Testis (tissue), 5 donors: Measurements from ENCODE around the gene PRAMEF18. TPM values are rescaled to one million over a fixed set of nuclear protein-coding genes. Genes with fewer than 3 reads are reported as not detected.
"Not testable (repeated sequence)": the region's sequence is repeated elsewhere in the genome, so short reads cannot be mapped to it uniquely, and the experiment has no call there.

Source experiments
- DNase-seq: peaks from one replicate; pipeline ENCODE4 v3.0.0-alpha.2; 2019
- H3K27ac ChIP-seq, 2 donors: fragments of 200-600 bp; sonication (generic); one replicate each; pipeline ENCODE4 v1.5.1; 2019
- H3K27me3 ChIP-seq: fragments of 200-600 bp; sonication (generic); one replicate; pipeline ENCODE4 v1.5.1; 2019
- H3K36me3 ChIP-seq: fragments of 200-600 bp; sonication (generic); one replicate; pipeline ENCODE4 v1.5.1; 2017; ENCODE audit warnings: low read depth; ENCODE audit errors: missing control alignments
- H3K4me1 ChIP-seq: fragments of 200-600 bp; sonication (generic); one replicate; pipeline ENCODE4 v1.5.1; 2019
- H3K4me3 ChIP-seq, 2 donors: fragments of 200-600 bp; sonication (generic); one replicate each; pipeline ENCODE4 v1.5.1; 2017 to 2019
- H3K9me3 ChIP-seq: fragments of 200-600 bp; sonication (generic); one replicate; pipeline ENCODE4 v1.5.1; 2017
- WGBS, 2 donors: methylation state at CpG; one replicate each; pipeline ENCODE4 v1.1.5; 2018; 5-methylcytosine and 5-hydroxymethylcytosine counted together
- intact Hi-C: fragments of 100-400 bp; cut with DNase I; formaldehyde crosslinking; loops from one replicate; pipeline ENCODE4 v1.15.1; 2023; ENCODE audit warnings: low total_unique reads
- long read RNA-seq, 2 donors: transcript quantifications; one replicate each; lab custom pipeline, GENCODE V29; 2026
- polyA plus RNA-seq: library from polyadenylated mRNA; stranded (reverse); fragments of 350-450 nt; fragmentation: Illumina TruSeq; extraction: RNeasy Lipid Tissue Mini Kit (QIAGEN cat#74804); gene quantifications from one replicate; pipeline ENCODE4 v1.2.3, GENCODE V29; 2014; ENCODE audit warnings: low read depth, low replicate concordance; ENCODE audit not compliant: insufficient read depth
- total RNA-seq, 2 donors: library from RNA; depleted of rRNA; stranded (reverse); fragments of >200 nt; gene quantifications; one replicate each; pipeline ENCODE4 v1.2.3, GENCODE V29; 2016

The PRAMEF18 gene
- under 1 TPM in 1 of 2 donors, not detected in 1; 0.19 TPM for total RNA-seq
- polyA plus RNA-seq = not detected
- long read RNA-seq, donor 1 = 0 reads
- long read RNA-seq, donor 2 = 0 reads

GRCh38 chr1:13225675-13226204 is at the start of gene PRAMEF18:
PRAMEF18 (minus strand) TSS chr1:13226154; CDS start chr1:13226106, 48 bp downstream.
- H3K4me3 ChIP-seq, intact Hi-C loops, H3K27ac ChIP-seq, H3K27me3 ChIP-seq, H3K36me3 ChIP-seq, DNase-seq, H3K4me1 ChIP-seq, H3K9me3 ChIP-seq: not testable (repeated sequence)
- WGBS, 2 donors = 67 to 79% methylated on average over 5 to 7 of the region's 9 CpGs

DNA sequence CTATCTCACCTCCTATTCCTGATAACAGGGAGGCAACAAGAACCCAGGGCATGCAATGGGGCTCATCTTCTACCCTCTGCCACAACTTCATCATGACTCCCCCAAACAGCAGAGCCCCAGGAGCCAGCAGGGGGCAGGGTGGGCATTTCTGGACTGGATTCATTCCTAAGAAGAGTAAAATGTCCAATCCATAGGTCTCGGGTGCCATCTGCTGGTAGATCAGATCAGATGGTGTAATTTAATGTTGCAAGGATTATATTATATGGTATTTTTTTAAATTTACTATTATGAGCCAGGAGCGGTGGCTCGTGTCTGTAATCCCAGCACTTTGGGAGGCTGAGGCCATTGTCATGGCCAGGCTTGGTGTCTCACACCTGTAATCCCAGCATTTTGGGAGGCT is 39.2 kb upstream of the PRAMEF18 start:
- DNase-seq, H3K4me3 ChIP-seq, H3K27me3 ChIP-seq, H3K36me3 ChIP-seq, intact Hi-C loops, H3K27ac ChIP-seq, H3K4me1 ChIP-seq, H3K9me3 ChIP-seq: not testable (repeated sequence)
- WGBS, 2 donors = 33% methylated on average over 1 of the region's 3 CpGs; no CpG with 5 or more reads in 1 of the 2 donors

GRCh38 chr1:13253898-13254297 is 27.9 kb upstream of the PRAMEF18 start, which contains the start of gene PRAMEF5:
PRAMEF5 (plus strand) TSS chr1:13254198; CDS start chr1:13259269, 5,071 bp downstream.
- H3K4me1 ChIP-seq, H3K4me3 ChIP-seq, DNase-seq, H3K27ac ChIP-seq, H3K27me3 ChIP-seq, H3K9me3 ChIP-seq, intact Hi-C loops, H3K36me3 ChIP-seq: not testable (repeated sequence)
- 91 to 92% methylated on average over 2 of the region's 5 CpGs for WGBS, 2 donors

DNA sequence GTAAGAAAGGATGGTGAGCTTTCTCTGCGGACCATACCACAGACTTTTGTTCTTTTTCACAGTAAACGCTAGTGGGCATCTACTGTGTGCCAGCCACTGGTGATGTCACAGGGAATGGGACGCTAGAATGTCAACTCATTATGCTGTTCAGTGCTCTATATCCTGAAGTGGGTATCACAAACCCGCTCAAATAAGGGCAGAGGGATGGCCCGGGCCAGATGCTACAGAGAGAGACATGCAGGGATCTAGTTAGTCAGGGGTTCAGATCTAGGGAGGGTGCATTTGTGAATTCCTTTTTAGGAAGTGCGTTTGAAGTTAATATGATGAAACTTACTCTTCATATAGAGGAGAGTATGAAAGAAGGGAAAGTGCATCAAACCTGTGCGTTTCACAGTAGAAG is 21.2 kb upstream of the PRAMEF18 start:
- 67 to 73% methylated on average over 6 to 7 of the region's 7 CpGs for WGBS, 2 donors
- H3K4me1 ChIP-seq, H3K27me3 ChIP-seq, intact Hi-C loops, H3K36me3 ChIP-seq, H3K9me3 ChIP-seq, H3K4me3 ChIP-seq, H3K27ac ChIP-seq, DNase-seq: not testable (repeated sequence)

DNA sequence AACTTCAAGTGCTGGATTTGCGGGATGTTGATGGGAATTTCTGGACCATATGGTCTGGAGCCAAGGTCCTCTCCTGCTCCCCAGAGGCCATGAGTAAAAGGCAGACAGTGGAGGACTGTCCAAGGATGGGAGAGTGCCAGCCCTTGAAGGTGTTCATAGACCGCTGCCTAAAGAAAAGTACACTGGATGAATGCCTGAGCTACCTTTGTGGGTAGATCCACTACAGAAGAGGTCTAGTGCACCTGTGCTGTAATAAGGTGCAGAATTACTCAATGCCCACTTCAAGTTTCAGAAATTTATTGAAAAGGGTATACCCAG is 20.6 kb upstream of the PRAMEF18 start:
- H3K9me3 ChIP-seq, H3K4me3 ChIP-seq, intact Hi-C loops, H3K27me3 ChIP-seq, DNase-seq, H3K36me3 ChIP-seq, H3K27ac ChIP-seq, H3K4me1 ChIP-seq: not testable (repeated sequence)
- WGBS, 2 donors = 84 to 91% methylated on average over 2 of the region's 2 CpGs

DNA sequence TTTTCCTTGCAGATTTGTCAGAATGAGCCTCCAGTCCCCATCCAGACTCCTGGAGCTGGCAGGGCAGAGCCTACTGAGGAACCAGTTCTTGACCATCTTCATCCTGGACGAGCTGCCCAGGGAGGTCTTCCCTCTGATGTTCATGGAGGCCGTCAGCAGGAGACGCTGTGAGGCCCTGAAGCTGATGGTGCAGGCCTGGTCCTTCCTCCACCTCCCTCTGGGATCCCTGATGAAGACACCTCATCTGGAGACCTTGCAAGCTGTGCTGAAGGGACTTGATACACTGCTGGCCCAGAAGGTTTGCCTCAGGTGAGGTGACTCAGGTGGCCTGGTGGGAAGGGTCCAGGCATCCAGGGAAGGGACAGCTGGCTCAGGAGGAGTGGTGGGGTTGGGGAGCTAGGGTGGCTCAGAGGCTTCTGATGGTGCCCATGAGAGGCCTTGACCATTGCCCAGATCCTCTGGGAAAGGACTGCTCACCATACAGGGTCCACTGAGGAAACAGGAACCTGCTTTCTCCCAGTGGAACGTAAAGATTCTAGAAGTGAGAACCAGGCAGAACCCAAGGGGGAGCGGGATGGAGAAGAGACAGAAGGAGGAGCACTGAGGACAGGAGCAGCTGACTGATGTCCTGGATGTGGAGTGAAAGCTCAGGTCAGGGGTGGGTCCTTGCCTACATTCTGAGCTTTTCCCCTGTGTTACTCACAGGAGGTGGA is 20.0 kb upstream of the PRAMEF18 start:
- intact Hi-C loops, H3K27ac ChIP-seq: not testable (repeated sequence)
- 79 to 83% methylated on average over 5 of the region's 5 CpGs for WGBS, 2 donors

DNA sequence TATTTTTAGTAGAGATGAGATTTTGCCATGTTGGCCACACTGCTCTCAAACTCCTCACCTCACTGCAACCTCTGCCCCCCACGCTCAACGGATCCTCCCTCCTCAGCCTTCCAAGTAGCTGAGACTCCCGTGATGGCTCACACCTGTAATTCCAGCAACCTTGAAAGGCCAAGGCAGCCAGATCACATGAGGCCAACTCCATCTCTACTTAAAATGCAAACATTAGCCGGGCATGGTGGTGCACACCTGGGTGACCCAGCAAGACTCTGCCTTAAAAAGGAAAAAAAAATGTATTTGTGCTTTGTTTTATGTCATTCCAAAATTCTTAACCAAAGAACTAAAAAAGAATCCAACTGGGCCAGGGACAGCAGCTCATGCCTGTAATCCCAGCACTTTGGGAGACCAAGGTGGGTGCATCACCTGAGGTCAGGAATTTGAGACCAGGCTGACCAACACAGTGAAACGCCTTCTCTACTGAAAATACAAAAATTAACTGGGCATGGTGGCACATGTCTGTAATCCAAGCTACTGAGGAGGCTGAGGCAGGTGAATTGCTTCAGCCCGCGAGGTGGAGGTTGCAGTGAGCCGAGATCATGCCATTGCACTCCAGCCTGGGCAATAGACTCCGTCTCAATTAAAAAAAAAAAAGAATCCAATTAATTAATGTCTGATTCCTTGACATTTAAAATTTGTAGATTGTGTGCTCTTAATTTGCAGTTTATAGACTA is 17.7 kb upstream of the PRAMEF18 start:
- H3K4me3 ChIP-seq, H3K4me1 ChIP-seq, intact Hi-C loops, H3K9me3 ChIP-seq, H3K27ac ChIP-seq, H3K27me3 ChIP-seq, DNase-seq, H3K36me3 ChIP-seq: not testable (repeated sequence)
- WGBS, 2 donors = 86 to 87% methylated on average over 9 of the region's 9 CpGs

More for the DNA sequence above, 20.0 kb upstream of the PRAMEF18 start:
- not testable (repeated sequence) for H3K27me3 ChIP-seq, H3K36me3 ChIP-seq, DNase-seq, H3K4me1 ChIP-seq, H3K4me3 ChIP-seq, H3K9me3 ChIP-seq

DNA sequence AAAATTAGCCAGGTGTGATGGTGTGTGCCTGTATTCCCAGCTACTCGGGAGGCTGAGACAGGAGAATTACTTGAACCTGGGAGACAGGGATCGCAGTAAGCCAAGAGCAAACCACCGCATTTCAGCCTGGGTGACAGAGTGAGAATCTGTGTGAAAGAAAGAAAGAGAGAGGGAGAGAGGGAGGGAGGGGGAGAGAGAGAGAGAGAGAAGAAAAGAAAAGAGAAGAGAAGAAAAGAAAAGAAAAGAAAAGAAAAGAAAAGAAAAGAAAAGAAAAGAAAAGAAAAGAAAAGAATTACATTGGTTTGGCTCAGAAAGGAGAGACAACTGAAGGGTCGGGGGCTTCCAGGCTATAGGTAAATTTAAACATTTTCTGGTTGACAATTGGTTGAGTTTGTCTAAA is 13.7 kb upstream of the PRAMEF18 start:
- H3K4me3 ChIP-seq, DNase-seq, H3K36me3 ChIP-seq, H3K27ac ChIP-seq, H3K9me3 ChIP-seq, intact Hi-C loops, H3K4me1 ChIP-seq, H3K27me3 ChIP-seq: not testable (repeated sequence)
- 89 to 94% methylated on average over 4 of the region's 4 CpGs for WGBS, 2 donors

- WGBS, 2 donors = 71% methylated on average over 4 of the region's 4 CpGs; no CpG with 5 or more reads in 1 of the 2 donors
- H3K36me3 ChIP-seq, H3K27me3 ChIP-seq, H3K4me1 ChIP-seq, intact Hi-C loops, H3K4me3 ChIP-seq, H3K27ac ChIP-seq, H3K9me3 ChIP-seq, DNase-seq: not testable (repeated sequence)
Observed at GRCh38 chr1:13237572-13237971, 11.6 kb upstream of the PRAMEF18 start.

DNA sequence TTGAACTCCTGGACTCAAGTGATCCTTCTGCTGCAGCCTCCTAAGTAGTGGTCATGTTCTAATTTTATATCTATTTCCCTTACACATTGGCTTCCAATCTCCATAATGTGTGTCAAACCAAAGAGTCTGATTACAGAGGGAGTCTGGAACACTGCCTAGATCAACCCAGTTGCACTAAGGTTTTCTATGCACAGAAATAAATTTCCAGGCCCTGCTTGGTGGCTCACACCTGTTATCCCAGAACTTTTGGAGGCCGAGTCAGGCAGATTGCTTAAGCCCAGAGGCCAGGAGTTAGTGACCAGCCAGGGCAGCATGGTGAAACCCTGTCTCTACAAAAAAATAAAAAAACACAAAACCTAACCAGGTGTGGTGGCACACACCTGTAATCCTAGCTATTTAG is 8.1 kb upstream of the PRAMEF18 start:
- H3K4me1 ChIP-seq, H3K27ac ChIP-seq, H3K27me3 ChIP-seq, H3K4me3 ChIP-seq, H3K36me3 ChIP-seq, DNase-seq, intact Hi-C loops, H3K9me3 ChIP-seq: not testable (repeated sequence)
- WGBS, 2 donors = 61 to 64% methylated on average over 1 of the region's 1 CpG

- DNase-seq, intact Hi-C loops, H3K27me3 ChIP-seq, H3K36me3 ChIP-seq, H3K27ac ChIP-seq, H3K9me3 ChIP-seq, H3K4me3 ChIP-seq, H3K4me1 ChIP-seq: not testable (repeated sequence)
- WGBS, 2 donors = 72 to 81% methylated on average over 2 of the region's 2 CpGs
Observed at GRCh38 chr1:13232056-13232455, 6.1 kb upstream of the PRAMEF18 start.
